HG02623 (cell line): Measurements from ENCODE around the gene VASN.

Source experiments
- ATAC-seq: cut with Tn5 transposase; IDR thresholded peaks from one replicate; pipeline ENCODE4 v1.9.1; 2021; ENCODE audit warnings: moderate library complexity; ENCODE audit not compliant: unreplicated experiment

VASN gene

GRCh38 chr16:4370570-4371356 lies 885 bp upstream of the VASN start:
- no peak for ATAC-seq

- ATAC-seq, result peak; percentile 26
Measured at GRCh38 chr16:4372001-4372577, 441 bp downstream of the VASN start.

GRCh38 chr16:4372578-4373355 lies 1.1 kb downstream of the VASN start:
- no peak for ATAC-seq

DNA sequence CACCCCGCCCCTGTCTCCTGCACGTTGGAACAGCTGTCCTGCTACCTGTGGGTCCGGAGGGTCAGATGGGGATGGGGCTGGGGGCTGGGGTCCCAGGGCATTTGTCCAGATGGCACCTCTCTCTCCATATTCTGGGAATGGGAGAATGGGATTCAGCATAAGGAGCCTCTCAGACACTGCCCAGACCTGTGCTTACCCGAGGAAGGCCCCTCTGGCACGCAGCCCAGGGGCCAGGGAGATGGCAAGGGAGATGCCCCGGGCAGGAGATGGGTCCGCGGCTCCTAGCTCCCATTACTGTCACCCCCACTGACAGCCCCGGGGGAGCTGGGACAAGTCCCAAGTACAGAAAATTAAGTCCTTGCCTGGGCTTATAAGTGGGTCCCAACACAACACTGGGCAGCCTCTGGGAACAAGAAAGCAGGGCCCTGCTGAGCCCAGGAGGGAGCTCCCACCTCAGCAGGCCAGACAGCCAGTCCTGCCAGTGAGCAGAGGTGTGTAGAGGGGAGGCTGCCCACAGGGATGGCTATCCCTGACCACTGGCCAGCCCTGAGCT lies 1.8 kb downstream of the VASN start:
- ATAC-seq, result no peak

DNA sequence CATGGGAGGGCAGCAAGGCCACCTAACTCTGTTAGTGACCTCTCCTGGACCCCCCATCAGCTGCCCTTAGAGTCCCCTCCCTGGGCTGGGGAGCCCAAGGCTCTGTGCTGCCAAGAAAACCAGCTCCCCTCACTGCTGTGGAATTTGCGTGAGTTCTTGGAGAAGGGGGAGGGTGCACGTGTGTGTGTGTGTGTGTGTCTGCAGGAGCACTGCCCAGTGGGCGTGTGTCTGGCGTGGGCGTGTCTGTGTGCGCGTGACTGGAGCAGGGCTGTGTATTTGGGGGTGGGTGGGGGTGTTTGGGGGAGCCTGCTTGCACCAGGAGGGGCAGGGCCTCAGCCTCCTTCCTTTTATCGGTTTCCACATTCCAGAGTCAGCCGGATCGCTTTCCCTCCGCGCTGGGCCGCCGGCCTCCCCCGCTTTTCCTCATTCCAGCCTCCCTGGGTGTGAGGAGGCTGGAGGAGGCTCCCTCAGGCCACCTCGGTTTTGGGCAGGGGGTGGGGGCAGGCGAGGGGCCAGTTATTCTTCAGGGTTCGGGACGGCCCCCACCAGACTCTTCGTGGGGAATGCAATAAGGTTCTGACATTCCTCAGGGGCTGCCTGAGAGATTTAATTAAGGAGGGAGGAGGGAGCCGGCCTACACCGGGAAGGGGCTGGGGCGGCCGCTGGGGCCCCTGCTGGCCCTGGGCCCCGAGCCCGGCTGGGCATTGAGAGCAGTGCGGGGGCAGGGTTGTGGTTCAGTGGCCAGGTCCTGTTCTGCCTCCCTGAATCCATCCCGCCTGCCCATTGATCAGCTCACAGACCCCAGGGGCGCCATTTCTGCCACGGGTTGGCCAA lies 2.5 kb downstream of the VASN start:
- ATAC-seq, result no peak

- no peak for ATAC-seq
Measured at GRCh38 chr16:4375717-4376116, 4.1 kb downstream of the VASN start.

DNA sequence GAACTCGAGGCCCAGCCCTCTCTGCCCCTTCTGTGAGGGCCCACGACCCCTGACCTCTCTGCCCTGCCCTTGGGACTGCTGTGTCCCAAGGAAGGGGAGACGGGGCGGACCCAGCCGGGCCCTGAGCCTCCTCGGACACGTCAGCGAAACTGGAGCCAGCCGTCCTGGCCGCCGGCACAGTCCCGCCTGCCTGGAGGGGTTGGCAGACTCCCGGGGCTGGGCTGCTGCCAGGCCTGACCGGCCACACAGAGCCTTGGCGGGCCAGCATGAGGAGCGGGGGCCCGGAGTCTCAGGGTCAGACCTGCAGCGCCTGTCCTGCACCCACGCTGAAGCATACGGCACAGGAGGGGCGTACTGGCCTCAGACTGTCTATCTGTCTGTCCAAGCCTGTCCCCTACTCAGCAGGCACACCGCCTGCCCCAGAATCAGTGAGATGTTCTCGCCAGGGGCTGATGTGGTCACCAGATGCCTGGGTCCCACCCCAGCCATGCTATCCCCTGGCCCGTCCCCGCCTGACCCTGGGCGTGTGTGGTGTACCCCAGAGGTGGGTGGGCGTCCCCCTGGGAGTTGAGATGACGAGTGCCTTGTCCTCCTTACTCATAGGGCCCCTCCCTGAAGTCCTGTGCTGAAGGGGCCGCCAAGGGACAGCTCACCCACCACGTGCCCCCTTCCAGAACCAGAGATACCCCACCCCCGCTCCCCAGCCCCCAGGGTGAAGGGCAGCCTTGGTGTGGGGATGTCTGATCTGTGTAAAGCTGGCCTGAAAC lies 4.7 kb downstream of the VASN start:
- ATAC-seq, result no peak

- no peak for ATAC-seq
Measured at GRCh38 chr16:4376893-4377572, 5.4 kb downstream of the VASN start.

GRCh38 chr16:4377573-4378154 lies 6.0 kb downstream of the VASN start:
- no peak for ATAC-seq

- ATAC-seq, result no peak
Measured at GRCh38 chr16:4378161-4378666, 6.6 kb downstream of the VASN start.

GRCh38 chr16:4378999-4379690 lies 7.5 kb downstream of the VASN start:
- no peak for ATAC-seq

DNA sequence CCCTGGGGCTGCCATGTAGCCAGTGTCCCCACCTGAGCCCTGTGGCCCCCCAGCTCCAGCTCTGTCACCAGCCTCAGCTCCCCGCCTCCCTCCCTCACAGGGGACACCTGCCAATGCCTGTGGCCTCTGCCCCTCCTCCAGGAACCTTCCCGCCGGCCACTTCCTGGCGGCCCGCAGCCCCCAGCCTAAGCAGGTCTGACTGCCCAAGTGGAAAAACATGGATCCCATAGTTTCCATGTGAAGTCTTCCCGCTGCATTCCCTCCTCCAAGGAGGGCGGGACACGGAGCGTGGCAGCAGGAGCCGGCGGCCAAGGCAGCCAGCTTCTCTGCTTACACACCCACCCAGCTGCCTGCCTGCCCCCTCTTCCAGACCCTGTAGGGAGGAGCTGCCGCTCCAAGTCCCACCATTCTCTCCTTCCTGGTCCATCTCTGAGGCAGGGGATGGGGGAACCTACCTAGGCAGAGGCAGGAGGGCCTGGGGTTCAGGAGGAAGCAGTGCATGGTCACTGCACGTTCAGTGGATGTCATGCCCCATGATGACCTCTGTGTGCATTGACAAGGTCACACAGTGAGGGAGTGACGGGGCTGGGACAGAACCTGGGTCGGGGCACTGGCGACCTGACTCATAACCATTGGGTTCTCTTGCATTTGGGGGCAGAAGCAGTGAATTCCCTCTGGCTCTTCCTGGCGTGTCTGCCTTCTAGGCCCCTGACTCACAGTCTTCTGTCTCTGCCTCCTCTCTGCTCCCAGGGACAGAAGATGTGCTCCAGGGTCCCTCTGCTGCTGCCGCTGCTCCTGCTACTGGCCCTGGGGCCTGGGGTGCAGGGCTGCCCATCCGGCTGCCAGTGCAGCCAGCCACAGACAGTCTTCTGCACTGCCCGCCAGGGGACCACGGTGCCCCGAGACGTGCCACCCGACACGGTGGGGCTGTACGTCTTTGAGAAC lies 8.7 kb downstream of the VASN start:
- no peak for ATAC-seq

DNA sequence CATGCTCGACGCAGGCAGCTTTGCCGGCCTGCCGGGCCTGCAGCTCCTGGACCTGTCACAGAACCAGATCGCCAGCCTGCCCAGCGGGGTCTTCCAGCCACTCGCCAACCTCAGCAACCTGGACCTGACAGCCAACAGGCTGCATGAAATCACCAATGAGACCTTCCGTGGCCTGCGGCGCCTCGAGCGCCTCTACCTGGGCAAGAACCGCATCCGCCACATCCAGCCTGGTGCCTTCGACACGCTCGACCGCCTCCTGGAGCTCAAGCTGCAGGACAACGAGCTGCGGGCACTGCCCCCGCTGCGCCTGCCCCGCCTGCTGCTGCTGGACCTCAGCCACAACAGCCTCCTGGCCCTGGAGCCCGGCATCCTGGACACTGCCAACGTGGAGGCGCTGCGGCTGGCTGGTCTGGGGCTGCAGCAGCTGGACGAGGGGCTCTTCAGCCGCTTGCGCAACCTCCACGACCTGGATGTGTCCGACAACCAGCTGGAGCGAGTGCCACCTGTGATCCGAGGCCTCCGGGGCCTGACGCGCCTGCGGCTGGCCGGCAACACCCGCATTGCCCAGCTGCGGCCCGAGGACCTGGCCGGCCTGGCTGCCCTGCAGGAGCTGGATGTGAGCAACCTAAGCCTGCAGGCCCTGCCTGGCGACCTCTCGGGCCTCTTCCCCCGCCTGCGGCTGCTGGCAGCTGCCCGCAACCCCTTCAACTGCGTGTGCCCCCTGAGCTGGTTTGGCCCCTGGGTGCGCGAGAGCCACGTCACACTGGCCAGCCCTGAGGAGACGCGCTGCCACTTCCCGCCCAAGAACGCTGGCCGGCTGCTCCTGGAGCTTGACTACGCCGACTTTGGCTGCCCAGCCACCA lies 9.7 kb downstream of the VASN start:
- ATAC-seq, result no peak

DNA sequence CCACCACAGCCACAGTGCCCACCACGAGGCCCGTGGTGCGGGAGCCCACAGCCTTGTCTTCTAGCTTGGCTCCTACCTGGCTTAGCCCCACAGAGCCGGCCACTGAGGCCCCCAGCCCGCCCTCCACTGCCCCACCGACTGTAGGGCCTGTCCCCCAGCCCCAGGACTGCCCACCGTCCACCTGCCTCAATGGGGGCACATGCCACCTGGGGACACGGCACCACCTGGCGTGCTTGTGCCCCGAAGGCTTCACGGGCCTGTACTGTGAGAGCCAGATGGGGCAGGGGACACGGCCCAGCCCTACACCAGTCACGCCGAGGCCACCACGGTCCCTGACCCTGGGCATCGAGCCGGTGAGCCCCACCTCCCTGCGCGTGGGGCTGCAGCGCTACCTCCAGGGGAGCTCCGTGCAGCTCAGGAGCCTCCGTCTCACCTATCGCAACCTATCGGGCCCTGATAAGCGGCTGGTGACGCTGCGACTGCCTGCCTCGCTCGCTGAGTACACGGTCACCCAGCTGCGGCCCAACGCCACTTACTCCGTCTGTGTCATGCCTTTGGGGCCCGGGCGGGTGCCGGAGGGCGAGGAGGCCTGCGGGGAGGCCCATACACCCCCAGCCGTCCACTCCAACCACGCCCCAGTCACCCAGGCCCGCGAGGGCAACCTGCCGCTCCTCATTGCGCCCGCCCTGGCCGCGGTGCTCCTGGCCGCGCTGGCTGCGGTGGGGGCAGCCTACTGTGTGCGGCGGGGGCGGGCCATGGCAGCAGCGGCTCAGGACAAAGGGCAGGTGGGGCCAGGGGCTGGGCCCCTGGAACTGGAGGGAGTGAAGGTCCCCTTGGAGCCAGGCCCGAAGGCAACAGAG lies 10.5 kb downstream of the VASN start:
- no peak for ATAC-seq

GRCh38 chr16:4382795-4383357 lies 11.2 kb downstream of the VASN start:
- ATAC-seq, result no peak
